ENCODE data around the gene TMEM63B. TPM values are rescaled to one million over a fixed set of nuclear protein-coding genes. Genes with fewer than 3 reads are reported as not detected.

The TMEM63B gene
- total and polyA plus RNA-seq, 9 of the 15 experiments (the other 6 are each of a cell fraction or from before 2014, with no cell fraction given): 0.14 to 39.4 (median 14.4) TPM

GRCh38 chr6:44151348-44152108 lies 24.2 kb downstream of the TMEM63B start (continued):
- TF ChIP-seq IRF9 (tag; IDR thresholded peaks at IDR 0.05): no peak
- no peak for TF ChIP-seq PHF20 (IDR thresholded peaks at IDR 0.05; ENCODE audit: partially characterized antibody)
- TF ChIP-seq VEZF1 (CRISPR knock-in tag; IDR thresholded peaks at IDR 0.05): peak; percentile 40
- no peak for TF ChIP-seq ZC3H4 (CRISPR knock-in tag; IDR thresholded peaks at IDR 0.05; ENCODE audit: borderline replicate concordance)
- TF ChIP-seq ZNF274 (IDR thresholded peaks at IDR 0.05; ENCODE audit: borderline replicate concordance, low read depth, low read length): 0 out of 2 replicates have a peak, but pooled peaks have one; percentile 21
- no peak for TF ChIP-seq SMARCC2 (IDR thresholded peaks at IDR 0.05; ENCODE audit: low read depth)
- TF ChIP-seq EZH2 (IDR thresholded peaks at IDR 0.05; ENCODE audit: borderline replicate concordance, low read depth, low read length): no peak
- TF ChIP-seq SAP30 (IDR thresholded peaks at IDR 0.05; ENCODE audit: borderline replicate concordance, insufficient read depth, low read depth, low read length, poor library complexity, severe bottlenecking): no peak
- 0 out of 2 replicates have a peak, but pooled peaks have one; percentile 60 for TF ChIP-seq CBX1 (IDR thresholded peaks at IDR 0.05; ENCODE audit: low read depth)
- no peak for TF ChIP-seq FOXA1 (IDR thresholded peaks at IDR 0.05; ENCODE audit: borderline replicate concordance)
- no peak for TF ChIP-seq ZNF140 (CRISPR knock-in tag; IDR thresholded peaks at IDR 0.05)
- TF ChIP-seq PHB (CRISPR knock-in tag; IDR thresholded peaks at IDR 0.05): no peak
- no peak for TF ChIP-seq ADNP (tag; IDR thresholded peaks at IDR 0.05)
- peak in 1 of 2 experiments; percentile 55; a peak in 1 of 4 replicates for TF ChIP-seq TEAD1 (CRISPR knock-in tag; IDR thresholded peaks at IDR 0.05)
- no peak for TF ChIP-seq FOXA3 (CRISPR knock-in tag; conservative IDR thresholded peaks at IDR 0.05 in 1 of 2, IDR thresholded peaks at IDR 0.05 in 1 of 2)
- TF ChIP-seq PKNOX1 (IDR thresholded peaks at IDR 0.05): no peak
- no peak for TF ChIP-seq GTF2F1 (IDR thresholded peaks at IDR 0.05; ENCODE audit: low read depth, low read length)
- 0 out of 2 replicates have a peak, but pooled peaks have one; percentile 23 for TF ChIP-seq ZNF12 (CRISPR knock-in tag; IDR thresholded peaks at IDR 0.05)
- TF ChIP-seq ATF4 (CRISPR knock-in tag; IDR thresholded peaks at IDR 0.05): no peak
- no peak for TF ChIP-seq ZNF507 (tag; conservative IDR thresholded peaks at IDR 0.05)
- peak; percentile 27; the same call in 1 of the 2 replicates for TF ChIP-seq ZNF384 (IDR thresholded peaks at IDR 0.05; ENCODE audit: low read depth, low read length)
- TF ChIP-seq FOXJ3 (CRISPR knock-in tag; IDR thresholded peaks at IDR 0.05): no peak
- peak; percentile 45; the same call in 1 of the 2 replicates for TF ChIP-seq ZNF263 (CRISPR knock-in tag; IDR thresholded peaks at IDR 0.05; ENCODE audit: borderline replicate concordance)
- TF ChIP-seq NFIX (CRISPR knock-in tag; IDR thresholded peaks at IDR 0.05; ENCODE audit: low read depth): no peak
